GM19468 (cell line): Measurements from ENCODE around the gene WTAP.
"Not testable (repeated sequence)": the region's sequence is repeated elsewhere in the genome, so short reads cannot be mapped to it uniquely, and the experiment has no call there.

ENCODE experiments used
- ATAC-seq: cut with Tn5 transposase; IDR thresholded peaks from one replicate; pipeline ENCODE4 v1.9.1; 2021; ENCODE audit warnings: mild to moderate bottlenecking, moderate library complexity, moderate number of reproducible peaks; ENCODE audit not compliant: unreplicated experiment; ENCODE audit errors: extremely low read depth

Gene WTAP

DNA sequence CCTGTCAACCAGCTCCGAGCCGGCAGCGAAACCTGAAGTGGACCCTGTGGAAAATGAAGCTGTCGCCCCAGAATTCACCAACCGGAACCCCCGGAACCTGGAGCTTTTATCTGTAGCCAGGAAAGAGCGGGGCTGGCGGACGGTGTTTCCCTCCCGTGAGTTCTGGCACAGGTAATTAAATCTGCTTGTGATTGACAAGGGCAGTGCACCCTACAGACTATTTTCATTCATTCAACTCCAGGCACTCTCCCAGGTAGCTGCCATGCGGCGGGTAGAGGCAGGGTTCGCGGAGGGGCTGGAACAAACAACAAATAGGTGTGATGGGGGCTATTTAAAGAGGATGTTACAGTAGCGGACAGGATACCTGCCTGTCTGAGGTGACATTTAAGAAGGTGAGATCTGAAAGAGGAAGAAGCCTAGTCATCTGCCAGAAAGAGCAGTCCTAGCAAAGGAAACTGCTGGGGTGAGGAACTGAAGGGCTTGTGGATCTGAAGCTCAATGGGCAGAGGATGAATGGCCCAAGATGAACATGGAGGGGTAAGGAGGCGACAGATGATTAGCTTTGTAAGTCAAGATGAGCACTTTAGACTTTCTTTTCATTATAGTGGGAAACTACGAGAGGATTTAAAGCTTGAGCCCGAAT is 63.8 kb downstream of the WTAP start:
- no peak for ATAC-seq

DNA sequence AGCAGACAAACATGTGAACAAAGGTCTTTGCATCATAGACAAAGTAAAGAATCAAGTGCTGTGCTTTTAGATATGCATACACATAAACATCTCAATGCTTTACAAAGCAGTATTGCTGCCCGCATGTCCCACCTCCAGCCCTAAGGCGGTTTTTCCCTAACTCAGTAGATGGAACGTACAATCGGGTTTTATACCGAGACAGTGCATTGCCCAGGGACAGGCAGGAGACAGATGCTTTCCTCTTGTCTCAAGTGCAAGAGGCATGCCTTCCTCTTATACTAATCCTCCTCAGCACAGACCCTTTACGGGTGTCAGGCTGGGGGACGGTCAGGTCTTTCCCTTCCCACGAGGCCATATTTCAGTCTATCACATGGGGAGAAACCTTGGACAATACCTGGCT is 67.7 kb downstream of the WTAP start:
- not testable (repeated sequence) for ATAC-seq

DNA sequence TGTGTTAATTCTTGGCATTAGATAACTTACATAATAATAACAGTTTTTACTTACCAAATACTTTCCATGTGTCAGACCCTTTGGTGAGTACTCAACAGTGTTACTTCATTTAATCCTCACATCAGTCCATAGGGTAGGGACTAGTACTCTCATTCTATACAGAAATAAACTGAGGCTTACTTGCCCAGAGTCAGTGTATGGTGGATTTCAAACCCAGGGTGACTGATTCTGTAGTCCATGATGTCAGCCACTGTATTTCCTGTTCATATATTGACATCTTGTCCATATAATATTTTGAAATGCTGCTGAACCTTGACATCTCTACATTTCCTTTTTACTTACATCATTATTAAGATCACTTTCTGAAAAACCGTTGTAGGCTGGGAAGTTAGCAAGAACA is 70.2 kb downstream of the WTAP start:
- ATAC-seq, result no peak

DNA sequence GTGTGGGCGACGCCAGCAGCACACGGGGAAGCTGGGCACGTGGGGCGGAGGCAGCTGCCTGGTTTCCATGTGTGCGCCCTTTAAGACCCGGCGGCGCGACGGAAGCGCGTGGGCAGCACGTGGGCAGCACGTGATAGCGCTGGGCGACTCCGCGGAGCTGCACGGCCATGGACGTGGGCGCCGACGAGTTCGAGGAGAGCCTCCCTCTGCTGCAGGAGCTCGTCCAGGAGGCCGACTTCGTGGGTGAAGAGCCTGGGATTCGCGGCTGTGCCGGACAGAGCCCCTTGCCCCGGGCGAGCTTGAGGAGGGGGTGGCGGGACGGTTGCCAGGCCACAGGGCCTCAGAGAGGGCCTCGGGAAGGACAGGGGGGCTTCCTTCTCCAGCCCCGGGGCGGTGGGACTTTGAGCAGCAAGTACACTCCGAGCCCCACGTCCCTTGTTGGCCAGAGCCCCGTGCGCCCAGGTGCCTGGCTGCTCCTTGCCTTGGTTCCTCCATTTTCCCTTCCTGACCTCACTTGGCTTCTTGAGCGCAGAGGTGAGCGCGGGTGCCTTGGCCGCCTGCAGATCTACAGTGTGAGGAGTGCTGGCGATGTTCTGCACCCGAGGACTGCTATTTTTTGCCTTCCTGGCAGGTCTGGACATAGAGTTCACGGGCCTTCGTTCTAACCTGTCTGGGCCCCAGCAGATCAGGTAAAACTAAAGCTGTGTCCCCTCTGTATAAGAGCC is 73.0 kb downstream of the WTAP start, which contains the start of gene PNLDC1:
Gene PNLDC1, plus strand, starts transcription at position 136 of the 725 bp plus-strand sequence. Its CDS starts 32 bp downstream, at position 168.
- ATAC-seq, result no peak

DNA sequence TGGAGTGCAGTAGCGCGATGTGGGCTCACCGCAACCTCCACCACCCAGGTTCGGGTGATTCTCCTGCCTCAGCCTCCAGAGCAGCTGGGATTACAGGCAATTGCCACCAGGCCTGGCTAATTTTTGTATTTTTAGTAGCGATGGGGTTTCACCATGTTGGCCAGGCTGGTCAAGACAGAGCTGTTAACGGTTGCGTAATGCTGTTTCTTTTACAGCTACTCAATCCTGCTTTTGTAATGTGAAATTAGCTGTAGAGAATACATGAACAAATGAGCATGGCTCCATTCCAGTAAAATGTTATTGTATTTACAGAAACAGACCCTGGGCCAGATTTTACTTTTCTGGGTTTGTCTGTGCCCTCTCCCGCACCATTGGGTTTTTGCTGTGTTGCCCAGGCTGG is 74.6 kb downstream of the WTAP start:
- no peak for ATAC-seq

DNA sequence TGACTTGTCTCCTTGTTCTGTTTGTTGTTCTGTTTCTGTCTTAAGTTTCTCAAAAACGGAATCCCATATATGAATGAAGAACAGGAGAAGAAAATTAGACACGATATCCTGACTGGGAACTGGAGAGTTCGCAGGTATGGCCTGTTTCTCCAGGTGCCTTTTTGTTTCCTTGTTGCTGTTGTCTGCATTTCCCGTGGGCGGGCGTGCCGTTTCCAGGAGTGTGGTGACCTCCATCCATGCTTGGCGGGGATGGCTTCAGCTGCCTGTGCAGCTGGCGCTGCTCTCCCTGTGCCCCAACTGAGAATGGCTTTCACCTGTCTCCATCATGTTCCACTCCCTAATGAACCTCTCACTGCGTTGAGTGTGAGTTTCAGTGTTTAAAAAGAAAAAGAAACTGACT is 77.2 kb downstream of the WTAP start:
- no peak for ATAC-seq

DNA sequence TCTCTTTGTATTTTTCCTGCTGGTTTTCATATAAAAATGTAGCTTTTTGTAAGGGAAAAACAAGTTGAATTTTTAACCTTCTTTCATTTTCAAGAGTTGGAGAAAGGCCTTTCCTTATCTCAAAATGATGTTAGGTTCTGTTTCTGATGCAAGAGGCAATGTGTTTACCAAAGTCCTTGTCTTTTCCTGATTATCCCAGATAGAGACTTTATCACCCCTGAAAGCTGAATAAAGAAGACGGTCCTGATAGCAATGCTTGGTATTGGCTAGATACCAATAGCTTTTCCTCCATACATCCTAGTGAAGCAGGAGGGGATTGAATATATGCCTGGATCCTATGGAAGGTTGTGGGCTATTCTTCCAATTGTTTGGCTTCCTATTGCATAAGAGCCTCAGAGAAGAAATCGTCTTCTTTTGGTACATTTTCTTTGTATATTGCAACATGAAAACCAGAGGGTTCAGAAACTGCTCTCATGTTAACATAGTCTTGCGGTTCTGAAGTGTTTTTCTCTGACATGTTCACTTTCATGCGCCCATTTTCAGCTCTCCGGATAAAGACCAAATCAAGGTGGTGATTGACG is 78.2 kb downstream of the WTAP start:
- no peak for ATAC-seq
